ENCODE data around the gene ST7.

Gene ST7

GRCh38 chr7:117157241-117158209 is 204.2 kb downstream of the ST7 start:
- peak; percentile 92 for DNase-seq (ENCODE audit: low read depth)

- DNase-seq (ENCODE audit: low read depth), result peak; percentile 37
These were observed 205.8 kb downstream of the ST7 start for GRCh38 chr7:117158941-117159697.

- no peak for DNase-seq (ENCODE audit: low read depth)
These were observed 209.8 kb downstream of the ST7 start for GRCh38 chr7:117163101-117163500.

- peak; percentile 46 for DNase-seq (ENCODE audit: low read depth)
These were observed 211.3 kb downstream of the ST7 start for GRCh38 chr7:117164620-117165019.

- no peak for DNase-seq (ENCODE audit: low read depth)
These were observed 212.4 kb downstream of the ST7 start for GRCh38 chr7:117165656-117166055.

- no peak for DNase-seq (ENCODE audit: low read depth)
These were observed 216.6 kb downstream of the ST7 start for GRCh38 chr7:117169907-117170306.

- DNase-seq (ENCODE audit: low read depth), result no peak
These were observed 217.8 kb downstream of the ST7 start for GRCh38 chr7:117171106-117171505.

- DNase-seq (ENCODE audit: low read depth), result no peak
These were observed 219.0 kb downstream of the ST7 start for GRCh38 chr7:117172283-117172682.

GRCh38 chr7:117173035-117173770 is 219.9 kb downstream of the ST7 start:
- no peak for DNase-seq (ENCODE audit: low read depth)

- no peak for DNase-seq (ENCODE audit: low read depth)
These were observed 222.9 kb downstream of the ST7 start for GRCh38 chr7:117176206-117176605.

GRCh38 chr7:117178600-117178999 is 225.3 kb downstream of the ST7 start:
- DNase-seq (ENCODE audit: low read depth), result no peak

- DNase-seq (ENCODE audit: low read depth), result no peak
These were observed 226.4 kb downstream of the ST7 start for GRCh38 chr7:117179701-117180100.

GRCh38 chr7:117183729-117184128 is 230.4 kb downstream of the ST7 start:
- DNase-seq (ENCODE audit: low read depth), result no peak

- DNase-seq (ENCODE audit: low read depth), result no peak
These were observed 231.1 kb downstream of the ST7 start for GRCh38 chr7:117184367-117184766.

- no peak for DNase-seq (ENCODE audit: low read depth)
These were observed 231.8 kb downstream of the ST7 start for GRCh38 chr7:117185124-117185523.

- no peak for DNase-seq (ENCODE audit: low read depth)
These were observed 233.1 kb downstream of the ST7 start for GRCh38 chr7:117186218-117187010.

- no peak for DNase-seq (ENCODE audit: low read depth)
These were observed 235.1 kb downstream of the ST7 start for GRCh38 chr7:117188376-117188775.

GRCh38 chr7:117188949-117189592 is 235.8 kb downstream of the ST7 start:
- DNase-seq (ENCODE audit: low read depth), result no peak

- no peak for DNase-seq (ENCODE audit: low read depth)
These were observed 236.8 kb downstream of the ST7 start for GRCh38 chr7:117190104-117190503.

- no peak for DNase-seq (ENCODE audit: low read depth)
These were observed 237.6 kb downstream of the ST7 start for GRCh38 chr7:117190746-117191435.

Data from GM04504 (cell line).